H9 (cell line): ENCODE results near the gene SPHK1. TPM values are rescaled to one million over a fixed set of nuclear protein-coding genes. Genes with fewer than 3 reads are reported as not detected.

Experiments
- DNase-seq: peaks from one replicate; pipeline ENCODE4 v3.0.0-alpha.2; 2017
- H2AFZ ChIP-seq: one replicate; pipeline ENCODE4 v1.6.1; 2013; ENCODE audit warnings: mild to moderate bottlenecking, low read length, control low read depth, moderate library complexity
- H2AK5ac ChIP-seq: 2 replicates; pipeline ENCODE4 v1.6.1; 2013; ENCODE audit warnings: low read length, control low read depth, mixed read lengths; ENCODE audit not compliant: insufficient read length
- H2BK120ac ChIP-seq: one replicate; pipeline ENCODE4 v1.6.1; 2013; ENCODE audit warnings: low read depth, mild to moderate bottlenecking, low read length, control low read depth, inconsistent platforms; ENCODE audit not compliant: poor library complexity, severe bottlenecking
- H2BK12ac ChIP-seq: 2 replicates; pipeline ENCODE4 v1.6.1; 2013; ENCODE audit warnings: low read length, control low read depth, mixed read lengths, low read depth; ENCODE audit not compliant: insufficient read length
- H2BK15ac ChIP-seq: 2 replicates; pipeline ENCODE4 v1.6.1; 2013; ENCODE audit warnings: low read depth, low read length, control low read depth
- H2BK20ac ChIP-seq: one replicate; pipeline ENCODE4 v1.6.1; 2013; ENCODE audit warnings: low read depth, mild to moderate bottlenecking, low read length, control low read depth, inconsistent platforms; ENCODE audit not compliant: poor library complexity, severe bottlenecking
- H2BK5ac ChIP-seq: 2 replicates; pipeline ENCODE4 v1.6.1; 2013; ENCODE audit warnings: low read length, control low read depth, mixed read lengths; ENCODE audit not compliant: insufficient read length
- H3K14ac ChIP-seq: 2 replicates; pipeline ENCODE4 v1.6.1; 2013; ENCODE audit warnings: low read length, control low read depth; ENCODE audit not compliant: insufficient read depth
- H3K18ac ChIP-seq: 2 replicates; pipeline ENCODE4 v1.6.1; 2013; ENCODE audit warnings: low read depth, mild to moderate bottlenecking, mixed read lengths, low read length, control low read depth; ENCODE audit not compliant: insufficient read length
- H3K23ac ChIP-seq: 2 replicates; pipeline ENCODE4 v1.6.1; 2013; ENCODE audit warnings: low read length, control low read depth, mixed read lengths, low read depth; ENCODE audit not compliant: insufficient read length
- H3K23me2 ChIP-seq: 2 replicates; pipeline ENCODE4 v1.6.1; 2013; ENCODE audit warnings: low read depth, mild to moderate bottlenecking, mixed read lengths, low read length, control low read depth; ENCODE audit not compliant: insufficient read length, poor library complexity, severe bottlenecking
- H3K27ac ChIP-seq: 2 replicates; pipeline ENCODE4 v1.5.1; 2013; ENCODE audit warnings: low read length, control low read depth, mixed read lengths, low read depth; ENCODE audit not compliant: insufficient read length
- H3K27me3 ChIP-seq: 2 replicates; pipeline ENCODE4 v1.6.1; 2013; ENCODE audit warnings: low read length, control low read depth, inconsistent platforms; ENCODE audit not compliant: insufficient read depth
- H3K4ac ChIP-seq: 2 replicates; pipeline ENCODE4 v1.6.1; 2013; ENCODE audit warnings: low read depth, mild to moderate bottlenecking, control low read depth, inconsistent platforms, low read length, moderate library complexity
- H3K4me1 ChIP-seq: 2 replicates; pipeline ENCODE4 v1.6.1; 2013; ENCODE audit warnings: low read length, control low read depth, inconsistent platforms; ENCODE audit not compliant: insufficient read depth
- H3K4me2 ChIP-seq: 2 replicates; pipeline ENCODE4 v1.6.1; 2013; ENCODE audit warnings: low read length, control low read depth, mixed read lengths; ENCODE audit not compliant: insufficient read length, insufficient read depth
- H3K56ac ChIP-seq: 2 replicates; pipeline ENCODE4 v1.6.1; 2013; ENCODE audit warnings: low read depth, mild to moderate bottlenecking, mixed read lengths, low read length, control low read depth; ENCODE audit not compliant: insufficient read length
- H3K79me1 ChIP-seq: 2 replicates; pipeline ENCODE4 v1.6.1; 2013; ENCODE audit warnings: low read depth, mild to moderate bottlenecking, moderate library complexity, low read length, control low read depth, inconsistent platforms; ENCODE audit not compliant: insufficient read depth, poor library complexity, severe bottlenecking
- H3K79me2 ChIP-seq: 2 replicates; pipeline ENCODE4 v1.6.1; 2013; ENCODE audit warnings: low read length, control low read depth, inconsistent platforms; ENCODE audit not compliant: insufficient read depth
- H3K9ac ChIP-seq: 2 replicates; pipeline ENCODE4 v1.6.1; 2013; ENCODE audit warnings: low read length, control low read depth, mixed read lengths; ENCODE audit not compliant: insufficient read length; ENCODE audit errors: extremely low read depth
- H3K9me3 ChIP-seq: one replicate; pipeline ENCODE4 v1.6.1; 2013; ENCODE audit warnings: low read depth, low read length, inconsistent platforms; ENCODE audit not compliant: control insufficient read depth
- H3T11ph ChIP-seq: one replicate; pipeline ENCODE4 v1.6.1; 2013; ENCODE audit warnings: mild to moderate bottlenecking, low read length, control low read depth, inconsistent platforms
- H4K20me1 ChIP-seq: one replicate; pipeline ENCODE4 v1.6.1; 2013; ENCODE audit not compliant: control insufficient read depth, insufficient read length, insufficient read depth
- H4K5ac ChIP-seq: 2 replicates; pipeline ENCODE4 v1.6.1; 2013; ENCODE audit warnings: low read depth, mild to moderate bottlenecking, mixed read lengths, low read length, control low read depth; ENCODE audit not compliant: insufficient read length
- H4K8ac ChIP-seq: replicated peaks from 2 replicates; pipeline ENCODE4 v1.6.1; 2013; ENCODE audit warnings: low read length, control low read depth, mixed read lengths, low read depth; ENCODE audit not compliant: insufficient read length
- H4K91ac ChIP-seq: 2 replicates; pipeline ENCODE4 v1.6.1; 2013; ENCODE audit warnings: low read depth, mild to moderate bottlenecking, moderate library complexity, mixed read lengths, low read length, control low read depth; ENCODE audit not compliant: insufficient read length
- H3K27ac Mint-ChIP-seq, 3 experiments: 2 replicates in 2 of 3; 3 replicates in 1 of 3; pipeline ENCODE4 v1.8.0; 2020 to 2021; ENCODE audit warnings: mixed read lengths in 3 of 3, mild to moderate bottlenecking in 1 of 3, moderate library complexity in 1 of 3
- H3K27me3 Mint-ChIP-seq: 2 replicates; pipeline ENCODE4 v1.8.0; 2021; ENCODE audit warnings: low read depth, mild to moderate bottlenecking, moderate library complexity, mixed read lengths
- H3K36me3 Mint-ChIP-seq, 3 experiments: 2 replicates in 2 of 3; 3 replicates in 1 of 3; pipeline ENCODE4 v1.8.0; 2020 to 2021; ENCODE audit warnings: low read depth in 3 of 3, mixed read lengths in 3 of 3; ENCODE audit not compliant: insufficient read depth in 1 of 3
- H3K4me1 Mint-ChIP-seq, 2 experiments: 2 replicates each; pipeline ENCODE4 v1.8.0; 2020; ENCODE audit warnings: mixed read lengths in 2 of 2
- H3K4me3 Mint-ChIP-seq, 2 experiments: 2 replicates in 1 of 2; 3 replicates in 1 of 2; pipeline ENCODE4 v1.8.0; 2020 to 2021; ENCODE audit warnings: mild to moderate bottlenecking in 2 of 2, mixed read lengths in 2 of 2, moderate library complexity in 1 of 2
- H3K9me3 Mint-ChIP-seq, 2 experiments: 2 replicates in 1 of 2; 3 replicates in 1 of 2; pipeline ENCODE4 v1.8.0; 2020; ENCODE audit warnings: mild to moderate bottlenecking in 2 of 2, mixed read lengths in 2 of 2, moderate library complexity in 1 of 2
- WGBS: extraction: QIAGEN DNeasy Blood & Tissue Kit; methylation state at CpG from one replicate; pipeline ENCODE4 v1.1.7; 2013; ENCODE audit warnings: missing lambda C conversion rate, low lambda C conversion rate, mixed read lengths; ENCODE audit not compliant: insufficient read length; ENCODE audit errors: extremely low coverage; 5-methylcytosine and 5-hydroxymethylcytosine counted together
- total RNA-seq: library from RNA; stranded (reverse); gene quantifications from 2 replicates; pipeline ENCODE4 v1.2.1, GENCODE V29; 2021
- TF ChIP-seq, protein P1 (sequence below): fragments of 200-600 bp; sonication (generic); conservative IDR thresholded peaks from 3 replicates; pipeline ENCODE4 v1.8.0; 2021; ENCODE audit warnings: antibody characterized with exemption, mild to moderate bottlenecking

The SPHK1 gene
- total RNA-seq, 1 experiment from 2014 or later: 1.4 TPM

DNA sequence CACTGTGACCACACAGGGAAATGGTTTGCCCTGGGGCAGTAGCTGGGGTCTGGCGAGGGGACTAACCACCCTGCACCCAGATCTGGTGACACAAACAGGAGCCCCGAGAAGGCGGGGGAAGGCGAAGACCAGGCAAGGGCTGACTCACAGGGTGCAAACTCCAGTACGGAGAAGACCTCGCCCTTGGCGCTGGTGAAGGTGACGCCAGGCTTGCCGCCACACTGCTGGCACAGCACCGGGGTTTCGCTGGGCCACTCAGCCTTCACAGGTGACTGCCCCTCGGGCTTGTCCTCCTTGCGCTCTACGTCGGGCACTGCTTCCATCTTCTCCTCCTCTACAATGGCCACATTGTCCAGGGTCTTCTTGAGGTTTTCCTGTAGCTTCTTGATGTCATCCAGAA is 11.6 kb downstream of the SPHK1 start:
- Histone ChIP-seq H4K91ac (no peak overlapping the region), H3K27ac (no peak overlapping the region), H2BK15ac (no peak overlapping the region), H3K18ac (no peak overlapping the region), H2BK5ac (no peak overlapping the region), H3K23me2 (no peaks in the 10 kb centered on the region), H4K8ac (no peak overlapping the region), H4K20me1 (no peaks in the 10 kb centered on the region), H4K5ac (no peak overlapping the region), H3T11ph (no peak overlapping the region), H3K27me3 (no peaks in the 10 kb centered on the region), H3K14ac (no peak overlapping the region), H3K4ac (no peak overlapping the region), H2BK120ac (no peak overlapping the region), H3K9me3 (no peaks in the 10 kb centered on the region), H2AFZ (no peak overlapping the region), H3K79me1 (no peaks in the 10 kb centered on the region), H2AK5ac (no peak overlapping the region), H2BK20ac (no peak overlapping the region), H2BK12ac (no peak overlapping the region), H3K4me2 (no peak overlapping the region), H3K9ac (no peak overlapping the region), H3K79me2 (no peaks in the 10 kb centered on the region), H3K4me1 (no peaks in the 10 kb centered on the region), H3K56ac (no peak overlapping the region), H3K23ac (no peak overlapping the region)
- Mint-ChIP-seq H3K9me3 (no peaks in the 10 kb centered on the region), H3K4me1 (no peaks in the 10 kb centered on the region), H3K27me3 (no peaks in the 10 kb centered on the region), H3K36me3 (peaks cover 39 to 78% (median 75%) of the 10 kb centered on the region in 3 experiments; a peak in 6 of 7 replicates), H3K4me3 (no peak overlapping the region), H3K27ac (no peak overlapping the region; a peak in 1 of 7 replicates)
- TF ChIP-seq, protein P1, sequence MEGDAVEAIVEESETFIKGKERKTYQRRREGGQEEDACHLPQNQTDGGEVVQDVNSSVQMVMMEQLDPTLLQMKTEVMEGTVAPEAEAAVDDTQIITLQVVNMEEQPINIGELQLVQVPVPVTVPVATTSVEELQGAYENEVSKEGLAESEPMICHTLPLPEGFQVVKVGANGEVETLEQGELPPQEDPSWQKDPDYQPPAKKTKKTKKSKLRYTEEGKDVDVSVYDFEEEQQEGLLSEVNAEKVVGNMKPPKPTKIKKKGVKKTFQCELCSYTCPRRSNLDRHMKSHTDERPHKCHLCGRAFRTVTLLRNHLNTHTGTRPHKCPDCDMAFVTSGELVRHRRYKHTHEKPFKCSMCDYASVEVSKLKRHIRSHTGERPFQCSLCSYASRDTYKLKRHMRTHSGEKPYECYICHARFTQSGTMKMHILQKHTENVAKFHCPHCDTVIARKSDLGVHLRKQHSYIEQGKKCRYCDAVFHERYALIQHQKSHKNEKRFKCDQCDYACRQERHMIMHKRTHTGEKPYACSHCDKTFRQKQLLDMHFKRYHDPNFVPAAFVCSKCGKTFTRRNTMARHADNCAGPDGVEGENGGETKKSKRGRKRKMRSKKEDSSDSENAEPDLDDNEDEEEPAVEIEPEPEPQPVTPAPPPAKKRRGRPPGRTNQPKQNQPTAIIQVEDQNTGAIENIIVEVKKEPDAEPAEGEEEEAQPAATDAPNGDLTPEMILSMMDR: no peak
- no peak for DNase-seq
- no CpG with 5 or more reads among the region's 15 CpGs for WGBS
